ENCODE results near the gene HEXA.

The HEXA gene

DNA sequence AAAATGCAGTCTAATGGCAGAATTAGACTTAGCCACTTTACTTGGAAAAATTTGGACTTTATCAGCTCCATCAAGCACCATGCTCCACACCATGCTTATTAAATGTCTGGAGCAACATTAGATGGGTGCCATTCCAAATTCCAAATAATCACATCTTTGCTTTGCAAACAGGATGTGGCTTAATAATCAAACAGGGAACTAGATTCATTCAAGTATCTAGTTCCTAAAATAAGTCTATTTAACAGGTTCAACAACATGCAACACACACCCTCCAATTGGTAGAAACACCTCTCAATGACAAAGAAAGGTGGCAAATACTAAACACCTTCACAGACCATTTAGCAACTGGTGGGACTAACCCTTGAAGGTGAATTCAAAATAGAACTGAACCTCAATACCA lies 3.5 kb downstream of the HEXA start:
- DNase-seq, result no peak

DNA sequence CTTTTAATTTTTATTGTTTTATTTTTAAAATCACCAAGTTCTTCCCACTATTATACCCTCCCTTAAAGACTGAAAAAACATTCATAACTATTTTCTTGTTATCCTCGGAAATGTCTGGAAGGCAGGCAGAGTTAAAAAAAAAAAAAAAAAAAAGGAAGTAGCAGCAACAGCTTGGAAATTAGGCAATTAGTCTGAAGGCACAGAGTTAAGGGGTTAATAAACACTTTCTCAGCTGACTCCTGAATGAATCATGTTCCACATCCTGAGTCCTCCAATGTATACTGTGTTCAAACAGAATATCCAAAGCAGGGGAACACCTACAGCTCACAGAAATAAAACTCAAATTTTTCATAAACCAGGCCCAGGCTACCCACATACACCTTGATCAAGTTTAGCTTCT lies 5.8 kb downstream of the HEXA start:
- DNase-seq, result no peak

DNA sequence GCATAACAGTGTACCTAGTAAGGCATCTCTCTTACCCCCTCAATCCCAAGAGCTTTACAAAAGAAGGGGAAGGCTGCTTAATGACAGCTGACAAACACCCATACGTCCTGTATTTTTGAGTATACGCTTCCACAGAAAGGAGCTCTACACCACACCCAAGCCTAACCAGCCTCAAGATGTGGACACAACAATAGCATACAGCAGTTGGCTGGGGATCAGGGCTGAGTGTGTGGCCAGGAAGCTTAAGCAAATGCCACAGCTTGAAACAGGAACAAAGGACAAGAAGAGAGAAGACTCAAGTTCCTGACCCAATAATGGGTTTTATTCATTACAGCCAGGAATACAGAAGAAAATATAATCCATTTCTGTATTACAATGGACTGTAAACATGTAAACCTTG lies 6.9 kb downstream of the HEXA start:
- no peak for DNase-seq

DNA sequence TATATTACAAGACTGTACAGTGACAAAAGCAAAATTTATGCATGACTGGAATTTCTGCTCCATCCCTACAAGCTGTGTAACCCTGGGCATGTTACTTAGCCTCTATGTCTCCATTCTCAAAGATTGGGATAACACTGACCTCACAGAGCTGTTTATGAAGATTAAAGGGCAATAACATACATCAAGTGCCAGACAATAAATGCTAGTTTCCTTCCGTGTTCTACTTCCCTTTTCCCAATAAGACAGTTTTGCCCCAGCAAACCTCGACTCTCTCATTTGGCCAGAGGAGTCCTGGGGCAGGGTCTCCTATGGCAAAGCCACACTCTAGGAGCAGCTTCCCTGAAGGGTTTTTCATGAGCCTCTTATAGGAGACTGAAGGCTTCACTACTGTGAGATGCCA lies 7.5 kb downstream of the HEXA start:
- DNase-seq, result no peak

DNA sequence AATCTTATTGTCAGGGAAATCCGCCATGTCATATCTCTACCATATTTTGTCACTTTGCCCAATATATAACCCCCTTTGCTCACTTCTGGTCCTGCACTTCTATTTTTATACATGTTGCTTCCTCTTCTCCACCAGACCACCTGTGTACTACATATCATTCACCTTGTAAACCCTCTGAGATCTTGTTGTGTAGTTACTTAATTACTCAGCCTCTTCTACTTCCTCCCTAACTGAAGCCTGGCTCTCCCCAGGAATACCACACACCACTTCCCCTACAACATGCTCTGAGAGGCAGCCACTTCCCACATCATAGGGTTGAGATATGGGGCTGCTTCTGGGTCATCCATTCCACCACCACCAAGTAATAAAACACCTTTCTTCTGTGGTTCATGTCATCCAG lies 10.0 kb downstream of the HEXA start:
- DNase-seq, result no peak

DNA sequence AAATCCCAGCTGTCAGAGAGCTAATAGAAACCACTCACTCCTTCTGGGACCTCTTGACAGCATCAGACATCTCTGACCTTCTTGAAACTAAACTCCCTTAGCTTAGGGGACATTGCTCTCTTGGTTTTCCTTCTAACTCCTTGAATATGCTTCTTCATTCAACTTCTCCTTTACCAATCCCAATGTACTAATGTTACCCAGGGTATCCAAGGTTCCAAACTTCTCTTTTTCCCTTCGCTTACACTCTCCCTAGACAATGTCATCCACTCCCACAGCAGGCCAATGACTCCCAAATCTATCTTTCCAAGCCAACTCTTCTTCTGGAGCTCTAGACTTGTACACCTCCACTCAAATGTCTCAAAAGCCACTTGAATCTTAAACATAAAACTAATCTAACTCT lies 14.6 kb downstream of the HEXA start:
- DNase-seq, result no peak

DNA sequence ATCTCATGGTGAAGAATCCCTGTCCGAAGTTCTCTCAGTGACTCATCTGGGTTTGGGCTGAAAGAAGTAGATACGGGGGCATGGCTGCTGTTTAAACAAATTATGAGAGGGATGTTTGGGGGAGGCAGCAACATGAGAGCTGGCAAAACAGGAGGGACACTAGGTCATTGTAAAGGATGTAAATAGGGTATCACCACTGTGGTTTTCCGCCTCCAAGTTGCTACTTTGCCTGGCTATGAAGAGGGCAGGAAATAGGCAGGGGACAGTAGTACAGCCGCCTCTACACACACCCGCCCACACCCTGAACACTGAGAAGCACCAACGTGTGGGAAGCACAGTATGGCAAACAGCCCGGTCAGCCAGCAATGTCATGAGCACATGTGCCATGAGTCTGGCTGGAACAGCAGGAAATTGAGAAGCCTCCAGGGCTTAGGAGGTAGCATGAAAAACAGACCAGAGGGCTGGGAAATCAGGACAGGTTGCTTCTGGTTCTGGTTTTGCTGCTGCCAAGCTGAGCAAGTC lies 17.1 kb downstream of the HEXA start:
- DNase-seq, result no peak

DNA sequence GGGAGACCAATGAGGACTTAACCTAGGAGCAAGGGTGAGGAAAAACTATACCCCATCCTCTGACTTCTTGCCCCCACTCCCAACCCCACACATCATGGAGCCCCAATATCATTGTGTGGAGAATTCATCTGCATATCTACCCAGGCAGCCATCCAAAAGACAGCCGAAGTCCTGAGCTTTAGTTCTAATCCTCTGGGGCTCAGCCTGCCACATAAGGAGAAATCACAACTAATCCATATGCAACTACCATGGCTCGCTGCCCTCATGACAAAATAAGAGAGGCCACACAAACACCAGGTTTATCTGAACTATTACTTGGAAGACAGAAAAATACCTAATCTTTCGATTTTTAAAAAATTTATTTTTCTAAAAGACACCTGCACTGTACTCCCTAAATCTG lies 17.7 kb downstream of the HEXA start:
- no peak for DNase-seq

DNA sequence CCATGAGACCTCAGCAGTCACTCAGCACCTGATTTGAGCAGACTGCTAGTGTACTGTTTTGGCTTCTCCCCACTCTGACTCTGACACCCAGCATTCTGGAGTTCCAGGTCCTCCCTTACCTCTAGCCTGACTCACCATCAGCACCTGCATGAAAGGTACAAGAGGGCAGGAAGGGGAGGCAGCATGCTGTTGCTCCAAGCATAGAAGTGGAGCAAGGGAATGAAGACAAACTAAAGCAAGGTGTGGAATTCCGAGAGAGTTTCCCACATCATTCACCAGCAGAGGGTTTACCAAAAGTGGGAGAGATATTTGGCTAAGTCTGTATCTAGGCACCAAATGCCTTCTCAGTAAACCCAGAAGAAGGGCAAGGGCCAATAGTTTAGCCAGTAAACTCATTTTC lies 21.3 kb downstream of the HEXA start:
- no peak for DNase-seq

DNA sequence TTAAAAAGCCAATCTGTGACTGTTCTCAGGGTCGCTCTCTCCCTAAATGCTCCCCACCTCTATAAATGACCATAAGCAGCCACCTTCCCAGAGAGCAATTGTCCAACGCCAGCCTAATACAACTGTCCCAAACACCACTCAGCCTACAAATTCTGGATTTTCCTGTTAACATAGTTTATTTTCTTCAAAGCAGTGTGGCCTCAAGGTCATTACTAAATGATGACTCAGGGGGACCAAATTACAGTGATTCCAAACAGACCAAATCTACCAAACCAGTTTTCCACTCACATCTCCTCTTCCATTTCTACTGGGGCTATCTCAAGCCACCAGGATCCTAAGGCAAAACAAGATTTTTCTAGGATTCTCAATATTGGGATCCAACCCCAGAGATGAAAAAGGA lies 22.5 kb downstream of the HEXA start:
- DNase-seq, result no peak

DNA sequence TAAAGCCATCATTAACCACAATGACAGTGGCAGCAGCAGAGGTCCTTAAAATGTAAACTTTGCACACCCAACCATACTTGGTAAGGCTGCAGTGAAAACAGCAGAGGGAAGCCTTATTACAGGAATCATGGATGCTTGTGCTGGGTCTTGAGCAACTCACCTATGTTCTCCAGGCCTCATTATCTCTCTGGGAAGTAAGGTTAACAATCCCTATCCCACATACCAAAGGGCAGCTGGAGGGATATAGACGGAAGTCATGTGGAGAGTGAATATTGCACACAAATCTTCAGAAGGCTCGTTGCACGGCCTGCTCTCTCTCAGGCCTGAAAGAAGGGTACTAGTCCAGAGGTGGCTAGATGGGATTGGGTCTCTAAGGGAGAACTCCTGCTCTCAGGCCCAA lies 30.0 kb downstream of the HEXA start:
- DNase-seq, result no peak

DNA sequence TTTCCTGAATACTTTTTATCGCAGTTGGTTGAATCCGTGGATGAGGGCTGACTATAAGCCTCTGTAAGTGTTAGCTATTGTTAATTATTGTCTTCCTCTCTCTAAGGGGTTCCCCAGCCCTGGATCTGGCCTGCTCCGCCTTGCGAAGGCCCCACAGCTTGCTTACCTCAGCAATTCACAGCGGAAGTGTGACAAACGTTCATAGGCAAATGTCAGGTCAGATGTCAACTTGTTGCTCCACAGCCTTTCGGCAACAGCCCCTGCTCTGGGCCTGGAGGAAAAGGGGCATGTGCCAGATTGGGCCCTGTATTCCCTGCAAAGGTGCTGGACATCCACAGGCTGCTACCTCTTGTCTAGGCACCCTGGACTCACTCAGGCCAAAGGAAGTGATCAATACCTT lies 30.5 kb downstream of the HEXA start:
- no peak for DNase-seq

DNA sequence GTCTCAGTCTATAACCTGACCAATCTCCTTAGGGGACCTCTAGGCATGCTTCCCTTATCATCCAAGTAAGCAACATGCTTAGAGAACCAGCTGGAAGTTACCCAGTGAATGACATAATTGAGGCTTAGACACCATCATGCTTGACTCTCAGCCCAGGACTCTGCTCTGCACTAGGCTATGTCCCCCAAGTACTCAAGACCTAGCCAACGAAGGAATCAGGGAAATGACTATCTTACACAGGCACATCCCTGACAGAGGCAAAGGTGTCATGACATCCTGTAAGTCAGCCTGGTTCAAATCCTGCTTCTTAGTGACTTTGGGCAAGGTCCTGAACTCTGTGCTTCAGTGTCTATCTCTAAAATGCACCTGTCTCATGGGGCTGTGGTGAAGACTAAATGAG lies 31.2 kb downstream of the HEXA start:
- DNase-seq, result no peak

DNA sequence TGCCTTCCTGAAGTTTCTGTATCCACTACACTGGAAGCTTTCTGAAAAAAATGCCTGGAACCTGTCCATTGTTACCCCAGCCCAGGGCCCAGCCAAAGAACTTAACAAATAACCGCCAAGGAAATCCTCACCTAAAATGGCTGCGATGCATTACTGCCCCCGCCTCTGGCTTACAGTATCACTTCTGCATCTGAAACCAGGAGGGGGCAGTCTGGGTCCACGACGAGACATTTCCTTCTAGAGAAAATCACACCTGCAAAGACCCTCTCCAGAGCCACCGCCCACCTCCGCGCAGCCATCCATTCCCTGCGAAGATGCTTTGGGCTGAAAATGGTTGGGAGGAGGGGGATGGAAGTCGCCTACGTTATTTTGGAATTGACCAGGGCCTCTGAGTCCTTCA lies 33.4 kb downstream of the HEXA start:
- DNase-seq, result no peak

DNA sequence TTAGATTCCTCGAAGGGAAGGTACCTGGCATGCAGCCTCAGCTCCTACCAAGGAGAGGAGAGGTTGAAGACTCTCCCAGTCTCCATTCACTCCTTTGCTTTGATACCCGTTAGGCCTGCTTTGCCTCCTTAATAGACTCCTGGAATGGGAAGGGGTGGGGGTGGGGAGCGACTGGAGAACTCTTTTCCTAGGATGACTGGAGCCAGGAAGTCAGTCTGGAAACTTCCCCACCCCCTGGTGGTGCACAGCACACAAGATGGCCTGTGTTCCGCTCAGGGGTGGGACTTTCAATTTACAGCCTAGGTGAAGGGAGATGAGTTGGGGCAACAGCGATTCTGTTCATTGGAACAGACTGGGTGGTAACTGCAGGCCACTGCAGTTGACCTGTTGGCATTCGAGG lies 34.5 kb downstream of the HEXA start:
- DNase-seq, result no peak

DNA sequence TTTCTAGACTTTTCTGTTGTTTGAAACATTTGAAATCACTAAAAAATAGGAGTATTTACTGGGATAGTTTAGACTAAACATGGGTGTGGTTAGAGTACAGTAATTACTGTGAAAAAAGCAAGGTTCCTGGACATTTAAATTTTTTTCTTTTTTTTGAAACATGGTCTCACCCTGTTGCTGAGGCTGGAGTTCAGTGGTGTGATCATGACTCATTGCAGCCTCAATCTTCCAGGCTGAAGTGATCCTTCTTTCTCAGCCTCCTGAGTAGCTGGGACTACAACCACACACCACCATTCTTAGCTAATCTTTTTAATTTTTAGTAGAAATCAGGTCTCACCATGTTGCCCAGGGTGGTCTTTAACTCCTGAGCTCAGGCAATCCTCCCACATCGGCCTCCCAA lies 35.4 kb downstream of the HEXA start:
- DNase-seq, result no peak

DNA sequence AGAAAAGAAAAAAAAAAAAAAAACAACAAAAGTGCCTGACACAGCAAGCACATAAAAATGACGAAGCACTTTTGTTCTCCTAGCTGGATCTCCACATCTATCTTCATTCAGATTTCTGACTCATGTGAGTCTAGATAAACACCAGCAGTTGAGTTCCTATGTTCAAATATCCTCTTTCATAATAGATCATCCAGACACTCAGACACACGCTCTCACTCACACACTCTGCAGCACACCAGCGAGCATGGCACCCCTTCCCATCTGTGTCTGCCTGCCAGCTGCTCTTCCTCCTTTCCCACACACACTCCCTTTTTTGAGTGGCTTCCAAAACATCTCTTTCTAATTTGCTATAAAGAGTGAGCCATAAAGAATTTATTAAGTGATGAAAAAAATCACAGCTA lies 36.0 kb downstream of the HEXA start:
- no peak for DNase-seq

DNA sequence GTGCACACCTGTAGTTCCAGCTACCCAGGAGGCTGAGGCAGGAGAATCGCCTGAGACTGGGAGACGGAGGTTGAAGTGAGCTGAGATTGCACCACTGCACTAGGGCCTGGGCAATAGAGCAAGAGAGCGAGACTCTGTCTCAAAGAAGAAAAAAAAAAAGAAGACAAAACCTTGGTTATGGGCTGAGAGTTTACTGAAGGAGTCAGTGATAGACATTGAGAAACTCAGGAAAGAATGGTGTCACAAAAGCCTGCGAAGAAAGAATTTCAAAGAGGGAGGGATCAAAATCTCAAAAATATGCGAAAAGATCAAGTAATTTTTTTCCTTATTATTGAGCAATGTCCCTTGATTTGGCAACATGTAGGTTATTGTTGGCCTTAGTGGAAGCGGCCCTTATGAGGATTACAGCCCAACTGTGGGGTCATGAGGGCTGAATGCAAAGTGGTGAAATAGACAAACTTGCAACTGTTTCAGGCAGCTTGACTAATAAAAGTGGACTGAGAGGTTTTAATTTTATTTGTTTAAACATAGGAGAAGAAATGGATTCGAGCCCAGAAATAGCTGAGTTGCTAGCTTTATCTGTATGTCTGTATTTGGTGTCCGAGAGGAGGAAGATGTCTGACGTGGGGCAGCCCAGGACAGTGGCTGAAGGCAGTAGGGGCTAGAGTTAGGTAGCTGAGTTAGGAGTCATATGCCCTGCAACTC lies 37.0 kb downstream of the HEXA start:
- no peak for DNase-seq

DNA sequence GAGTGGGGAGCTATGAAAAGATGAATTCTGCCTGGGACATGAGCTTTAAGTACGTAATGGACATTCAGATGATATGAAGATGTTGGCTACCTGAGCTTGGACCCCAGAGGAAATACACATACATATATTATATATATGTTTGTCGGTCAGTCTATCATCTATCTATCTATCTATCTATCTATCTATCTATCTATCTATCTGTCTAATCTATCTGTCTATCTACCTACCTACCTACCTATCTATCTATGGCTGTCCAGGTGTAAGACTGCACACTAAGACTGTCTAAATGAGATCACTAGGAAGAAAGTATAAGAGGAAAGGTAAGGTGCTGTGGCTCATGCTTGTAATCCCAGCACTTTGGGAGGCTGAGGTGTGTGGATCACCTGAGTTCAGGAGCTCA lies 37.7 kb downstream of the HEXA start:
- DNase-seq, result no peak

DNA sequence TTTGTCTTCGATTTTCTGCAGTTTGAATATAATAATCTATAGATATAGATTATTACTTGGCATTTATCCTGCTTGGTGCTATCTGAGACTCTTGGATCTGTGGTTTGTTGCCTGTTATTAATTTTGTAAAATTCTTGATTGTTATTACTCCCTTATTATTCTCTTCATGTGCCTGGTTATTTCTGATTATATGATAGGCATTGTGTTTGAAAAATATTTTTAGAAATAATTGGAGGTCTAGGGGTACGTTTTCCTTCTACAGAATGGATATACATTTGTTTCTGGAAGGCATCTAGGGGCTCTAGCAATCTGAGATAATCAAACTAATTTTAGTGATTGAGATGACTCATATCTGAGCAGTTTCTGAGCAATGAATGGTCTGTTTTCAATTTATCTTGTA lies 41.0 kb downstream of the HEXA start:
- DNase-seq, result no peak

DNA sequence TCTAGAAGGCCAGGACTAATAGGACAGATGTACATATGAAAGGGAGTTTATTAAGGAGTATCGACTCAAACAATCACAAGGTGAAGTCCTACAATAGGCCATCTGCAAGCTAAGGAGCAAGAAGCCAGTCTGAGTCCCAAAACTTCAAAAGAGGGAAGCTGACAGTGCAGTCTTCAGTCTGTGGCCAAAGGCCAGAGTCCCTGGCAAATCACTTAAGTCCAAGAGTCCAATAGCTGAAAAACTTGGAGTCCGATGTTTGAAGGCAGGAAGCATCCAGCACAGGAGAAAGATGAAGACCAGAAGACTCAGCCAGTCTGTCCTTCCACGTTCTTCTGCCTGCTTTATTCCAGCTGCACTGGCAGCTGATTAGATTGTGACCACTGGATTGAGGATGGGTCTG lies 44.8 kb downstream of the HEXA start:
- DNase-seq, result no peak

DNA sequence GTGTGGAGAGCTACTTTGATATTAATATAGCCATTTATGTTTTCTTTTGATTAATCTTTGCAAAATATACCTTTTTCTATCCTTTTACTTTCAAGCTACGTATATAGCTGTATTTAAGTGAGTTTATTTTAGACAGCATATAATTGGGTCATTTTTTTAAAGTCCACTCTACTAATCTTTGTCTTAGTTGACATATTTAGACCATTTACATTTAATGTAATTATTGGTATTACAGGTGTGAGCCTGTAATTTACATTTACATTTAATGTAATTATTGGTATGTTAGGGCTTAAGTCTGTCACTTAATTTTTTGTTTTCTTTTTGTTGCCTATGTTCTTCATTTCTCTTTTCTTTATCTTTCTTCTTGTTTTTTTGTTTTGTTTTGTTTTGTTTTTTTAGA lies 52.1 kb downstream of the HEXA start:
- no peak for DNase-seq

DNA sequence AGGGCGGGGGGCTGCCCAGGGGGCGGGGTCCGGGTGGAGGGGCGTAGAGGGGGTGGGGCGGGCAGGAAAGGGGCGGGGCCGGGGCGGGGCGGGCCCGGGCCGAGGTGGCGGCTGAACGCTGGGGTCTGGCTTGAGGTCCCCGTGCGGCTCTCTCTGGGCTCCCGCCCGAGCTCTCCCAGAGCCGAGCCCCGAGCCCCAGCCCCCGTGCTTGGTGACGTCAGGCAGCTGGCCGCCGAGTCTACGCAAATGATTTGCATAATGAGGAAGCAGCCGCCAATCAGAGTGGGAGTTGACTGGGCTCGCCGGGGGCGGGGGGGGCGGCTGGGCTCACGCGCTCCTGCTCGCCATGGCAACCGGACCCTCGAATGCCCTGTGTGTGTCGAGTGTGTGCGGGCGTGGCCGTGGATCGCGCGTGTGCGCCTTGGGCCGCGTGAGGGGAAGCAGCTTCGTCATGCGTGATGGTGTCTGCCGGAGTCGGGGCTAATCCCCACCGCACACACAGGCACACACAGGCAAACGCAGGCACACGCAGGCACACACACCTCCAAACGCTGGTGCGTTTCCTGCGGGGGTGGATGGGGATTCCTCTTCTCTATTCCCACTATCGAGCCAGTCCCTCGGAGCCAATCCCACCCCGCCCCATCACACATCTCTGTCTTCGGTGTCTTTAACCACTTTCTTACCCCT lies 55.7 kb downstream of the HEXA start, which contains the start of gene CELF6:
Gene CELF6 (minus strand): TSS at position 173 of the 687 bp plus-strand sequence. CDS start 283 bp downstream, outside the sequence.
- peak; percentile 35 for DNase-seq

DNA sequence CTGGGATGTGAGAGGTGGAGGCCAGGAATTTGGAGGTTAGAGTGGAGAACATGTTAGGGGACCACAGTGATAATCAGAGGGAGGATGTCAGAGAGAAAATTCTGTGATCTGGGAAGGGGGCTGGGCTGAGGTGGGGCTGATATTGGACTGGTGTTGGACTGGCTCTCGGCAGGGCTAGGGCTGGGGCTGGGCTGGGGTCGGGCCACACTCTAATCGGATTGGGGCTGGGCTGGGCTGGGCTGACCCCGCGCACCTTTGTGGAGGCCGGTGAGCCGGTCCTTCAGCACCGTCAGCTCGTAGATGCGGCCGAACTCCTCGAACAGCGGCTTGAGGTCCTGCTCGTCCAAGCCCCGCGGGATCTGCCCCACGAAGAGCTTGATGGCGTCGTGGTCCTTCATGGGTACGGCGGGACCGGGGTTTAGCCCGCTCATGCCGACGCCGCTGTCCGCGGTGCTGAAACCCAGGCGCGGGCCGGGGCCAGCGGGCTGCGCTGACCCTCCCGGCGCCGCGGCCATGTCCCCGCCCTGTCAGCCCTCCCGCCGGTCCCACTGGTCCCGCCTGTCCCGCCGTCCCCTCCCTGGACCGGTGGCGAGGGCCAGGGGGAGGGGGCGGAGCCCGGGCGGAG lies 56.3 kb downstream of the HEXA start:
- no peak for DNase-seq

Measured in NCI-H1436 treated with DMSO at 0.1 percent for 48 hours (cell line).